Activated CD8-positive, alpha-beta memory T cell treated with anti-CD3 and anti-CD28 coated beads, Interleukin-2, amount 50 U/mL, for 48 hours (primary cell): ENCODE measurements around the gene CCDC158.
"Not testable (repeated sequence)": the region's sequence is repeated elsewhere in the genome, so short reads cannot be mapped to it uniquely, and the experiment has no call there.

Source experiments
- DNase-seq: peaks from one replicate; pipeline ENCODE4 v3.0.0-alpha.2; 2020

The CCDC158 gene

DNA sequence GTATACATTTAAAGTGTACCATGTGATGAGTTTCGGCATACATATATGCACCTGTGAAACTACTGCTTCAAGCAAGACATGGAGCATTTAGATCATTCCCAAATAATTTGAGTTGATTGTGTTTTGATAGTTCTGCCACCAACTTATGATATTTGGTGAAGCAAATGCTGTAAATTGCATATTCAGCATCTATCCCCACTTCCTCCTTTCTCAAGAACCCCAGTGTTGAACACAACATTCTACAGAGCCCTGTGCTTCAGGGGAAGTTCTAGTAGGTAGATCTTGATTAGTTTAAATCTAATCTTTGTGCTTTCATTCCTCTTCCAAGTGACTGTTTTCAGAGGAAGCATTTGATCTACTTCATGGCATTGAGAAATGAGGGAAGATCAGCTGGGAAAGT is 8.7 kb upstream of the CCDC158 start:
- no peak for DNase-seq

DNA sequence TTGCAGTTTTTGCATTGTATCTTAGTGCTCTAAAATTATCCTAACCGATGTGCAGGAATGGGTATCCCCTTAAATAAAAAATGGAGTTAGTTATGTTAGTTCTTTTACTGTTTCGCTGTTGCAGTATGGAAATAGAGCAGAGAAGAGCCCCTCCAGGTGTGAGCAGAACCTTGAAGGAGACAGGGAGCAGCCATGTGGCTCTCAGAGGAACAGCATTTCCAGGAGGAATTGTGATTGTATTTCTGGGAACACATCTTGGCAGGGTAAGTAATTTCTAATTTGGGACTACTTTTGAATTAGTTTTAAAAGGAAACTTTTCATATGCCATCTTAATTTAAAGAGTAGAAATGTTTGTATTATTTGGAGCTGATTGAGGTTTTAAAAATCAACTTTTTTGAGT is 5.3 kb upstream of the CCDC158 start:
- DNase-seq, result no peak

DNA sequence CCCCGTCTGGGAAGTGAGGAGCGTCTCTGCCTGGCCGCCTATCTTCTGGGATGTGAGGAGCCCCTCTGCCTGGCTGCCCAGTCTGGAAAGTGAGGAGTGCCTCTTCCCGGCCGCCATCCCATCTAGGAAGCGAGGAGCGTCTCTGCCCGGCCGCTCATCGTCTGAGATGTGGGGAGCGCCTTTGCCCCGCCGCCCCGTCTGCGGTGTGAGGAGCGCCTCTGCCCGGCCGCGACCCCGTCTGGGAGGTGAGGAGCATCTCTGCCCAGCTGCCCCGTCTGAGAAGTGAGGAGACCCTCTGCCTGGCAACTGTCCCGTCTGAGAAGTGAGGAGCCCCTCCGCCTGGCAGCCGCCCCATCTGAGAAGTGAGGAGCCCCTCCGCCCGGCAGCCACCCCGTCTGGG is 2.2 kb upstream of the CCDC158 start:
- not testable (repeated sequence) for DNase-seq

DNA sequence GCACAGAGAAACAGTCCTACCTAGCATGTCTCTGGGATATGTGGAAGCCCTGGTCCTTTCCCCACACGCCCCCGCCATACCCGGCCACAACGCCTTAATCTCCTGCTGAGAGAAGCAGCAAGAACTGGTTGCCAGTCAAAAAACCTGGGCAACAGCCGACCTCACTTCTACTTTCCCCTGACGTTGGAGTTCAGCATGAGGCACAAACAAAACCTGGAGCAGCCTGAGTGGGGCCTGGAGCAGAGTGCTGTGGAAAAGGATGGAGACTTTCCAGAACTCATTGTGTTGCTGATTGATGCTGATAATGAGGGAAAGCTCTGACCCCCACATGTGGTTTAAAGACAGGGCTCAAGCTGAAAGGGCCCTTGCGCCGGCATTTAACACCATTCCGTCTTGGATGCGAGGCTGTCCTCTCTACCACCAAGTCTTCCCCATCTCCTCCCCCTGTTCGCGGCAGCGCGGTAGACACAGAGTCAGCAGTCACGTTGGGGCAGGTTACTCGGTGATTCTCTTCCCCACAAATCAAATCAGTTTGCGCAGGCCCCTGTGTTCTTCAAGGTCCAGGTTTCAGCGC is 666 bp downstream of the CCDC158 start:
- DNase-seq, result no peak

DNA sequence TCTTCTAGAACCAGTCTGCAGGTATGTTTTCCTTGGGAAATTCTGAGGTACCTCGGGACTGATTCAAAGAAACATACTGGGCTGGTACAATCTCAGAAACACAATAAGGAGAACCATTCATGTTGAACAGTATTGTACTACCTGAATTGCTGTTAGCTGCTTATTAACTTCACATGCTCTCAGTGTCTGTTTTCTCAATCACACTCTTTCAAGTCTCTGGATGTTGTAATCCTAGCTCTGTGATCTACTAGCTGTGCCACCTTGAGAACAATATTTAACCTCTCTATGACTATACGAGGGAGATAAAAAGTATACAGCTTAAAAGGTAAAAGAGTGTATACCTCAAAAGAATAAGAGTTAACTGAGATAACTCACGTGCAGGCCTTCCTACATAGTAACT is 10.3 kb downstream of the CCDC158 start:
- DNase-seq, result no peak

DNA sequence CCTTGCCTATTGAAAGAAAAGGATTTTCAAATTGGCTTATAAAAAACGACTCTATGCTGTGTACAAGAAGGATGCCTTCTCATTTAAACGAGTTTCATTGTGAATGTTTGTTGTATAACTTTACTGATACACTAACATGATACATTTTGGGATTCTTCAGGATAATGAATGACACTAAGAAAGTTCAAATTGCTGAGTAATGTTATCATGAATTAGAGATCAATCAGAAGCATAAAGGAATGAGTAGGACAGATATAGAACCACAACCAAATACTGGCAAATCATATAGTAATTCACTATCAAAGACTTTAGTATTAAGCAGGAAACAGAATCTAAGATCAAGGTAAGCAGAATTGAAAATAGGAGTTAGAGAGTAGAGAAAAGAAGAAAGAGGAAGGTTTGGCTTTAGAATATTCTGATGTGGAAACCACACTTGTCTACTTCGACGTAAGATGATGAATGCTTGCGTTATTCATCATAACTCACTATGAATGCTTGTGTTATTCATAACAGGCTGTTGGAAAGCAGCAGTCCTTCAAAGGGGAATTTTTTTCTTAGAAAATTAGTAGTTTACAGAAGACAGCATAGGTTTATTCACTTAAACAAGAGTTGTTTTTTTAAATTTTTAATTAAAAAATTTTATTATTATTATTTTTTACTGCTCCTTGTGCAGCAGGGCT is 13.4 kb downstream of the CCDC158 start:
- no peak for DNase-seq

DNA sequence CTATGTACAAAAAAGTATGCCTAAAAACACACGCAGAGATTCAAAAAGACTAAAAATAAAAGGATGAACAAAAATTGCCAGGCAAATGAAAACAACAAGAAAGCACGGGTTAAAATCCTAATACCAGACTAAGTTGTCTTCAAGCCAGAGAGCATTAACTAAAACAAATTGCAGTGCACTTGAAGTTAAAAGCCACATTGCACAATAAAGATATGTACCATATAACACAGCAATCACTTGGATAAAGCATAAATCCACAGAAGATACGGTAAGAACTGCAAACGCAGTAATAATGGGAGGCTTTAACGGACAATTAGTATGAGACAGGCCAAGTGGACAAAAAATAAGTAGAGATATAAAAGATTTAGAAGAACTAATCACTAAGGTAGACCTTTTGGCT is 14.9 kb downstream of the CCDC158 start:
- no peak for DNase-seq

DNA sequence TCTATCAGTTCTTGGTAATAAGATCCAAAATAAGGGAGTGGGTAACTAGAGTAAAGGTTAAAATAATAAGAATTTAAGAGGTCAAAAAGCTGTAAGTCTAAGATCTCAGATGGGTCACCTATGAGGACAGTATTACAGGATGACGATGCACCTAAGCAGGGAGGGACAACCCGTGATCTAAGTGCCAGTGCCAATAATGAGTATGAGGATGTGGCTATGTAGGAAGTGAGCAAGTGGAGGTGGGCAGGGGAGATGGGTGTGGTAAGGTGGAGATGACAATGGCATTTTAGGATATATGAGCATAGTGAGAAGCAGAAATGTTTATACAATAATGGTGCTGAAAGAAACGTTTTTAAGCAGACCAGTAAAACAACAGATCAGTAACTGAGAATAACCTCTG is 19.3 kb downstream of the CCDC158 start:
- DNase-seq, result no peak

DNA sequence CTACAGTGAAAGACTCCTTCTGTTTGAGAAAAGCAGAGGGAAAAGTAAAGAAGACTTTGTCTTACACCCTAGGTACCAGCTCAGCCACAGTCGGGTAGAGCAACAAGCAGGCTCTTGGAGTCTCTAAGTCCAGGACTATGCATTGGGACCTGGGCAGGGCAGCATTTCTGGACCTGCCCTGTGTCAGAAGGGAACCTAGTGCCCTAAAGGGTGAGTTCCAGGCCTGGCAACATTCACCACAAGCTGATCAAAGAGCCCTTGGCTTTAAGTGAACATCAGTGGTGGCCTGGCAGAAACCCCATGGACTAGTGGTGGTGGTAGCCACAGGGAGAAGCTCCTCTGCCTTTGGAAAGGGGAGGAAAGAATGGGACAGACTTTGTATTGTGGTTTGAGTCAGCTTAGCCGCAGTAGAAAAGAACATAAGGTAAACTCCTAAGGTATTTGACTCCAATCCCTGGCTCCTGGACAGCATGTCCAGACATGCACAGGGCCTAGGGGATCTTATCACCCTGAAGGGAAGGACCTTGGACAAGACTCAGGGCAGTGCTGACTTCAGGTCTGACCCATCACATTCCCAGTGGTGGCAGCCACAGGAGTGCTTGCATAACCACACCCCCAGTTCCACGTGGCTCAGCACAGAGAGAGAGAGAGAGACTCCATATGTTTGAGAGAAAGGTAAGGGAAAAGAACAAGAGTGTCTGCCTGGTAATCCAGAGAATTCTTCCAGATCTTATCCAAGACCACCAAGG is 32.6 kb downstream of the CCDC158 start:
- no peak for DNase-seq

DNA sequence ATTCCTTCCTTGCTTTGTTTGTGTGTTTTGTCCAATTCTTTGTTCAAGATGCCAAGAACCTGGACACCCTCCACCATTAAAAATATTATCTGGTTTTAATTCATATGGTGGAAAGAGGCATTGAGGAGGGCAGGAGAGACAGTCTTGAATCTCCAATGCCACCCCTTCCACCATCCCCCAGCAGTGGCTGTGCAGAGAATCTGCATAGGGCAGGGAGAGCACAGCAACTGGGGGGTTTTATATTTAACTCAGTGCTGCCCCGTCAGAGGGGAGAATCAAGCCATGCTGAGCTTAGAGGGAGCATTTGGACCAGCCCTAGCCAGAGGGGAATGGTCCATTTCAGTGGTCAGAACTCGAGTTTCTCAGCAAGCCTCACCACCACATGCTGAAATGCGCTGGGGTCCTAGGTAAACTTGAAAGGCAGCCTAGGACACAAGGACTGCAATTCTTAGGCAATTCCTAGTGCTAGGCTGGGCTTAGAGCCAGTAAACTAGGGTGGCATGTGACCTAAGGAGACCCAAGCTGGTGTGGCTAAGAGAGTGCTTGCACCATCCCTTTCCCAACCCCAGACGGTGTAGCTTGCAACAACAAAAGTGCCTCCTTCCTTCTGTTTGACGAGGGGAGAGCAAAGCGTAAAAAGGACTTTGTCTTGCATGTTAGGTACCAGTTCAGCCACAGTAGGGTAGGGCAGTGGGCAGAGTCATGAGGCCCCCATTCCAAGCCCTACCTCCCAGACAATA is 34.2 kb downstream of the CCDC158 start:
- DNase-seq, result no peak

DNA sequence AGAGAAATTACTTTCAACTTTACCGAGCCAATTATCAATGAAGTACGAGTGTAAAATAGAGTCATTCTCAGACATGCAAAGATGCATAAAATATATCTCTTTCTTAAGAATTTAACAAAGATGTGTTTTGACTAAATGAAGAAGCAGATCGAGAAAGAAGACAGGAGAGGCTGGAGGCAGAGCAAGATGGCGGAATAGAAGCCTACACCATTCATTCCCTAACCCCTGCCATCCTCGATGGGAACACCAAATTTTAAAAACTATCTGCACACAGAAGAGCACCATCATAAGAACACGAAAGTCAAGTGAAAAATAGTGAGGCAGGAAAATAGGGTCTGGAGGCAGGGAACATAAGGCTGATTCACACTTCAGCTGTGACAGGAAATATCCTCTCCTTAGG is 35.0 kb downstream of the CCDC158 start:
- no peak for DNase-seq

DNA sequence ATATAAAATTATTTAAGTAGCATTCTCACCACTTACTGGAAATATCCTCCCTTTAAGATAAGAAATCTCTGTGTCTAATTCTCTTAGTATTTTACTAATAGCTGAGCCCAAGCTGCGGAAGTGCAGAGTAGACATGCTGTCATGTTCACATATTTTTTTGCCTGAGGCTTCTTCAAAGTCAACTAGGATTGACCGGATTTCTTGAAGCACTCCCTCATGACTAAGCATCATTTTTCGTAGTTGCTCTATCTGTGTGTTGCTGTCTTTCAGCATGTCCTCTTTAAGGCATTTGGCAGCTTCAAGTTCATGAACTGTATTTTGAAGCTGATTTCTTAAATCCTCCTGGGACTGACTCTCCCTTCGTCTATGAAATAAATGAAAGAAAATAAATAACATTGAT is 36.9 kb downstream of the CCDC158 start:
- no peak for DNase-seq

DNA sequence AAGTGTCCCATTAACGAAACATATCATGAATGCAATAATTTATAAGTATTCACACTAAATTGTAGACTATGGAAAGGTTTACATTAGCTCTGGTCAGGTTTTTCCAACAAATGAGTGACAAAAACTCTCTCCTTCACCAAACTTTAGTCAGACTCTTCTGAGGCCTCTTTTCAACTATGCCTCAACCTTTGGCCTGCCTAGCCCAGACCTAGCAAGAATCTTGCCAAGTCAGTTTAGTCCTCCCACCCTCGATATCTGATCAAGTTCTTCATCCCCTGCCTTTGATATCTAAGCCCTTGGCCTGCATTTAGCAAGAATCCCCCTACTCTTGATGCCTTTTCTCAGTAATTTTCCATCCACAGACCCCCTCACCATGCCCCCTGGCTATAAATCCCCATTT is 37.9 kb downstream of the CCDC158 start:
- no peak for DNase-seq

DNA sequence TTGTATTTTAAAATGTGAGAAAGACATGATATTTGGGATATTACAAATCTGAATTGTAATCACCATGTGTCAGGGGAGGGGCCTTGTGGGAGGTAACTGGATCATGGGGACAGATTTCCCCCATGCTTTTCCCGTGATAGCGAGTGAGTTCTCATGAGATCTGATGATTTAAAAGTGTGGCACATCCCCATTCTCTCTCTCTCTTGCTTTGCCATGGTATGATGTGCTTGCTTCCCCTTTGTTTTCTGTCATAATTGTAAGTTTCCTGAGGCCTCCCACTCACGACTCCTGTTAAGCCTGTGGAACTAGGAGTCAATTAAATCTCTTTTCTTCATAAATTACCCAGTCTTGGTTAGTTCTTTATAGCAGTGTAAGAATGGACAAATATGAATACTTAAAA is 39.0 kb downstream of the CCDC158 start:
- no peak for DNase-seq

DNA sequence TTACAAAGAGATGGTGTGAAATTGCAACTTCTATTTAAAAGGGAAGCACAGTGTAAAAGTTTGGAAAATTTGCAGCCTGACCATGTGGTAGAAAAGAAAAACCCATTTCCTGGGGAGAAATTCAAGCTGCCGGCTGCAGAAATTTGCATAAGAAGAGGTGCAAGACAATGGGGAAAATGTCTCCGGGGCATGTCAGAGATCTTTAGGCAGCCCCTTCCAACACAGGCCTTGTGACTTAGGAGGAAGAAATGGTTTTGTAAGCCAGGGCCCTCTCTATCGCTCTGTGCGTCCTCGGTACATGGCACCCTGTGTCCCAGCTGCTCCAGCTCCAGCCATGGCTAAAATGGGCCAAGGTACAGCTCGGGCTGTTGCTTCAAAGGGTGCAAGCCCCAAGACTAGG is 40.4 kb downstream of the CCDC158 start:
- DNase-seq, result no peak

DNA sequence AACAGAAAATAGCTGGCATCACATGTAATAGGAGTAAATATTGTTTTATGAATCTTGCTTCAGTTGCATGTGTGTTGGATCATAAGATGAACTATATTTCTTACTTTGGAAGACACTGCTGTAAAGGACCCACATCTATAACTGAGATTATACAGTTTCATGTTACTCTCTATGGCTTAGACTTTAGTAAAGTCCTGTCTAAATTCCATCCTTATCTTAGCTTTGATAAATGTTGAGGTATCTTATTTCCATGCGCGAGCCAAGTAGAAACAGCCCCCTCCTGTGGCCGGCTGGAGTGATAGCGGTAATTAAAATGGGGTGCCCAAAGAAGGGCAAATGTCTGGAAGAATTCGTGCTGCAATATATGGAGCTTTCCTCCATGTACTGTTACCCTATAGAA is 43.0 kb downstream of the CCDC158 start:
- peak; percentile 72 for DNase-seq

DNA sequence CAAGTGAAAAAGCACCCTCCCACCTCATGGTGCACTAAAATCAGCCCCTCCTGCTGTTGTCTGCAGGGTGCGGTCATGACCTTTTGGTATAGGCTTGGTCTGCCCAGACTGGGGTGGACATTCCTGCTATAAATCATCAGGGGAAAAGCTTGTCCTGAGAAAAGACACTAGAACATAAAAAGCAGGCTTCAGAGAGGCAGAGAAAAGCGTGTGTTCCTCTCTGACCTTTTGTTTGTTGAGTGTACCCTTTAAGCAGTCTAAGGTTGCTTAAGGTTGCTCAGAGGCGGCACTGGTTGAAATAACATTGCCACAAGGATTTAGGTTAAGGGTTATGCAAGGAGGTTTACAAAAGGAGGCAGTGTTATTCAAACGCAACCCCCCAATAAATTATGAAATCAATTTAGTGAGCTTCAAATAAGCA is 43.5 kb downstream of the CCDC158 start:
- no peak for DNase-seq

DNA sequence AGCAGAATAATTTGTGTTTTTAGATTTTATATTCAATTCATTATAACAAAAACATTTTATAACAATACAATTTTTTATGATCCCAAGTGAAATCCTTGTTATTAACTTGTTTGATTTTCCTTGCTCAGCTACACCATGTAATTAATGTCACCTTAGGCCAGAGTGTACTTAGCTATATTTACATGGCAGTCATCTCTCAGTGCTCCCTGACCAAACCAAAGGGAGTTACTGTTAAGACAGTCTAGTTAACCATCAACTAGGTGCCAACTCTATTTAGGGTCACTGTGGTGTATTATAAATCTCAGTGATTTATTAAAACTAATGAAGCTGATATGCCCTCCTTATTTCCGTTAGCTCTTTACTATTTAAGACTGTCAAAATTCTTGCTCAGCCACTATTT is 44.4 kb downstream of the CCDC158 start:
- DNase-seq, result no peak

DNA sequence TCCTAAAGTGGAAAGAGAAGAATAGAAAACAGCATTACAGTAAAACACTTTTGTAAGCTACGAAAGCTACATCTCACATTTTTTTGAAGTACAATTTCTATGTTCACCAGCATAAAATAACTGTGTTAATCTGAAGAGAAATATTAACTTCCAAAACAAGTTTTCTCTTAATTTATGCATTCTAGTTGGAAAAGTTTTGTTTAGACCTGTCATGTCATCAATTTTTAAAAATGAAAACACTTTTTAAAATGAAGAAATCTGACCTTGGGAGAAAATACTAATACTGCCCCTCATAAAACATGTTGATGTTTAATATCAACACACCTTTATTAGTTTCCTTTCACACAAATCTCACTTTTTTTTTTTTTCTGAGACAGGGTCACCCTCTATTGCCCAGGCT is 45.2 kb downstream of the CCDC158 start:
- no peak for DNase-seq

DNA sequence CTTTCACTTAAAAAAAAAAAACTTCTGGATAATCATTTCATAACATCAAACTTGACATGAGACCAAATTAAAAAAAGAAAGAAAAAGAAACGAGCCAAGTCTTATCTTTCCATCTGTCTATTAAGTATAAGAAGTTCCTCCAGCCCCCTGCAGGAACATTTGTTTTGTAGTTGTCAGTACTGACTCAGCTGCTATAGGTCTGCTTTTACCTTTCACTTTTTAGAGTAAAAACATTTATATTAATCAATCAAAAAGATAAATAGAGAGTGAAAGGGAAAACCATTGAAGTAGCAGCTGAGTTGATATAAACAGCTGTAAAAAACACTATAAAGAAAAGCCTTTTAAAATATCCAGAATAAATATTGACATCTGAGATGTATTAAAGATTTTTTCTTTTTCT is 46.1 kb downstream of the CCDC158 start:
- DNase-seq, result no peak

DNA sequence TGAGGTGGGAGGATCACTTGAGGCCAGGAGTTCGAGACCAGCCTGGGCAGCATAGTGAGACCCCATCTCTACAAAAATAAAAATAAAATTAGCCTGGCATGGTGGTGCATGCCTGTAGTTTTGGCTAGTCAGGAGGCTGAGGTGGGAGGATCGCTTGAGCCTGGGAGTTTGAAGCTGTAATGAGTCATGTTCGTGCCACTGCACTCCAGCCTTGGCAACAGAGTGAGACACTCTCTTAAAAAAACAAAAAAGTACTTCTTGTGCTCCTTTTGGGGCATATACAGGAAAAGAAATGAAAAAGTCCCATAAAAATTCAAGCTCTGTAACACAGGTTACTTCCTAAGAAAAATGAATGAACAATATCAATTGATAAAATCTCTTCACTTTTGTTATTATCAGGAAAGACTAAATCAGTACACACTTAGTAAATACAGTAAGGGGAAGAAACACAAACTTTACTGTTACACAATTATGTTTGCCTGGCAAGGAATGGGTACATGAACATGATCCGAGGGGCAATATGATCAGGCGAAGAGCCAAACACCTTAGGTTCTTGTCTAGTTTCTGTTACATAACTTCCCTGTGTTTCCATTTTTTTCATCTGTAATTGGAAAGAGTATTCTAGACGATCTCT is 46.9 kb downstream of the CCDC158 start:
- no peak for DNase-seq

DNA sequence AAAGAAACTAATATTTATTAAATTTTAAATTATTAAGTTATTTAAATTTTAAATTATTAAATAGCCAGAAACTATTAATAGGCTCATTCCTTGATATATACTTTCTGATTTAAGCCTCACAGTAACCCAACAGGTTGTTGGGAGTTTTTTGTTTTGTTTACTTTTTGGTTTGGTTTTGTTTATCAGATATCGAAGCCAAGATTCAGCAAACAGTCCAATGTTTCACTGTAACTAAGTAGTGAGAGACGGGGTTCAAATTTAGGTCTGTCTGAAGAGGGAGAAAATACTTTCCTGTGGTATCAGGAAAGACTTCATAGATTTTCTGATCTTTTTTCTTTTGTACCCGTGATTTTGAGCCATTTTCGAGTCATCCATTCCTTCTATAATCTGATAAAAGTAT is 54.2 kb downstream of the CCDC158 start:
- DNase-seq, result no peak

DNA sequence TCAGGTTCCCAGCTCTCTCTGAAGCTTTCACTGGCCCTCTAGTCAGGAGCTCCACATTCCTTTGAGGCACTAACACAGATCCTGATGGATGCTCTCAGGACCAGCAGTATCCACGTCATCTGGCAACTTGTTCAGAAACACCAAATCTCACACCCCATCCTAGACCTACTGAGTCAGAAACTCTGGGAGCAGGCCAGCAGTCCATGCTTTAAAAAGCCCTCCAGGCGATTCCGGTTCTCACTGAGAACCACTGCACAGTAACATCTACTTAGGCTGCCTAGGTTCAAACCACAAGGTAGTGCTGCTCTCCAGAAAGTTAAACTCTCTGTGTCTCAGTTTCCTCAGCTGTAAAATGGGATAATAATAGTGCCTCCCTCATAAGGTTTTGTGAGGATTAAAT is 55.3 kb downstream of the CCDC158 start:
- DNase-seq, result no peak
